ENCODE measurements around the gene ZC3H4.

The ZC3H4 gene

GRCh38 chr19:47049307-47049700 is 64.3 kb downstream of the ZC3H4 start:
- ATAC-seq, result no peak
- DNase-seq, result no peak

GRCh38 chr19:47047763-47048405 is 65.7 kb downstream of the ZC3H4 start:
- ATAC-seq, result peak; percentile 67
- DNase-seq, result peak; percentile 83

GRCh38 chr19:47047272-47047762 is 66.3 kb downstream of the ZC3H4 start:
- no peak for ATAC-seq
- DNase-seq, result no peak

- DNase-seq (no peak), ATAC-seq (no peak)
Observed at GRCh38 chr19:47045867-47046470, 67.6 kb downstream of the ZC3H4 start.

GRCh38 chr19:47044946-47045866 is 68.4 kb downstream of the ZC3H4 start:
- DNase-seq (no peak), ATAC-seq (no peak)

GRCh38 chr19:47040869-47041268 is 72.7 kb downstream of the ZC3H4 start:
- ATAC-seq (no peak), DNase-seq (no peak)

- DNase-seq, result no peak
- ATAC-seq, result no peak
Observed at GRCh38 chr19:47039239-47039874, 74.2 kb downstream of the ZC3H4 start.

- DNase-seq, result no peak
- ATAC-seq, result no peak
Observed at GRCh38 chr19:47037766-47038165, 75.8 kb downstream of the ZC3H4 start.

- no peak for DNase-seq
- no peak for ATAC-seq
Observed at GRCh38 chr19:47036097-47036651, 77.4 kb downstream of the ZC3H4 start.

- peak; percentile 92 for ATAC-seq
- DNase-seq, result peak; percentile 98
Observed at GRCh38 chr19:47035127-47036096, 78.2 kb downstream of the ZC3H4 start.

- DNase-seq (peak; percentile 69), ATAC-seq (no peak)
Observed at GRCh38 chr19:47032171-47032811, 81.3 kb downstream of the ZC3H4 start.

GRCh38 chr19:47028195-47028601 is 85.4 kb downstream of the ZC3H4 start:
- no peak for ATAC-seq
- no peak for DNase-seq

- no peak for DNase-seq
- ATAC-seq, result no peak
Observed at GRCh38 chr19:47027586-47028088, 85.9 kb downstream of the ZC3H4 start.

- DNase-seq (no peak), ATAC-seq (no peak)
Observed at GRCh38 chr19:47026889-47027288, 86.7 kb downstream of the ZC3H4 start.

GRCh38 chr19:47026156-47026555 is 87.4 kb downstream of the ZC3H4 start:
- DNase-seq (no peak), ATAC-seq (no peak)

- no peak for DNase-seq
- no peak for ATAC-seq
Observed at GRCh38 chr19:47024502-47024901, 89.1 kb downstream of the ZC3H4 start.

GRCh38 chr19:47023448-47023794 is 90.2 kb downstream of the ZC3H4 start:
- ATAC-seq (no peak), DNase-seq (no peak)

- no peak for ATAC-seq
- no peak for DNase-seq
Observed at GRCh38 chr19:47022541-47023447, 90.8 kb downstream of the ZC3H4 start.

GRCh38 chr19:47022140-47022536 is 91.4 kb downstream of the ZC3H4 start:
- ATAC-seq, result no peak
- DNase-seq, result no peak

Data from stimulated activated naive CD8-positive, alpha-beta T cell treated with anti-CD3 and anti-CD28 coated beads, Interleukin-15, Interleukin-2, amounts not matched to agents 100 U/mL and 50 U/mL, for 24 hours (primary cell).